Measurements from ENCODE around the gene OR4F15.
"Not testable (repeated sequence)": the region's sequence is repeated elsewhere in the genome, so short reads cannot be mapped to it uniquely, and the experiment has no call there.

Gene OR4F15, protein sequence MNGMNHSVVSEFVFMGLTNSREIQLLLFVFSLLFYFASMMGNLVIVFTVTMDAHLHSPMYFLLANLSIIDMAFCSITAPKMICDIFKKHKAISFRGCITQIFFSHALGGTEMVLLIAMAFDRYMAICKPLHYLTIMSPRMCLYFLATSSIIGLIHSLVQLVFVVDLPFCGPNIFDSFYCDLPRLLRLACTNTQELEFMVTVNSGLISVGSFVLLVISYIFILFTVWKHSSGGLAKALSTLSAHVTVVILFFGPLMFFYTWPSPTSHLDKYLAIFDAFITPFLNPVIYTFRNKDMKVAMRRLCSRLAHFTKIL

DNA sequence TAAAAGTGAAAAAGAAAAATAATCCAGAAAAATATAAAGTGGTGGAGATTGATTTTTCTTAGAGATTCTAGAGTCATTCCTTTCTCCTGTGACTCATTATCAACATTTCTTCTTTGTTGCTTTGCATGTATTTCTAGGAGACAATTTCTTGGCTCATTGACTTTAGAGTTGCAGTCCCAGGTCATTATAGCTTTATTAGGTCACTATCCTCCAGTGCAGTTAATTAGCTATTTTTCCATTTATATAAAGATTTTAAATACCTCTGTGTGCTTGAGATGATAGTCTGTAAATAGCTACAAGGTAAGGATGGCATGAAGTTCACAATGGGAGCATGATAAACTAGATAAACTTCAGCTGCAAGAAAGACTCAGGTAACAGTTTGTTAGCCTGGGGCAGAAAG is at the start of gene OR4F15:
Gene OR4F15, plus strand, starts transcription at position 301 of the 400 bp plus-strand sequence. CDS start 5,985 bp downstream, outside the sequence.
- no peak for DNase-seq

DNA sequence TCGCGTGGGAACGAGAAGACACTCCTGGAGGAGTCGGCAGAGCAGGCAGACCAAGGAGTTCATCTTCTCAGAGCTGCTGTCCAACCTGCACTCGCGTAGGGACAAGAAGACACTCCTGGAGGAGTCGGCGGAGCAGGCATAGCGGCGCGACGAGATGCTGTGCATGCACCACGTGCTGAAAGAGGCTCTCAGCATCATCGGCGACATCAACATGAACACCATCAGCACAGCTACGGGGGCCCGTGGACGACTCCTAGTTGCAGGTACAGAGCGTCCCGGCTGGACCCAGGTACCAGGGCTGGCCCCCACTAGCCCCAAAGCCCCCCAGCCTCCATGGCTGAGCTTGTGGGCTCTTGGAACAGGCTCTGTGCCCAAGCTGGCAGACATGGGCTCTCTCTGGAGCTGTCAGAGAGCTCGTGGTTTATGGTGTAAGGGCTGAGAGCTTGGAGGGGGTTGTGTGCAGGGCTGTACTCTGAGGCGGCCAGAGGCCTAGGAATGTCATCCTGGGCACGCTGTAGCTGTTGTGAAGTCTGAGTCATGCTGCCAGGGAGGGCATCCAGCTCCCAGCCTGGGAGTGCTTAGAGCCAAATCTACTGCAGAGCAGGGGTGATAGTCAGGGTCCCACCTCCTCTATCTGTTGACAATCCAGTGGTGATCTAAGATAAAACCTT is 47.2 kb upstream of the OR4F15 start:
- not testable (repeated sequence) for DNase-seq

DNA sequence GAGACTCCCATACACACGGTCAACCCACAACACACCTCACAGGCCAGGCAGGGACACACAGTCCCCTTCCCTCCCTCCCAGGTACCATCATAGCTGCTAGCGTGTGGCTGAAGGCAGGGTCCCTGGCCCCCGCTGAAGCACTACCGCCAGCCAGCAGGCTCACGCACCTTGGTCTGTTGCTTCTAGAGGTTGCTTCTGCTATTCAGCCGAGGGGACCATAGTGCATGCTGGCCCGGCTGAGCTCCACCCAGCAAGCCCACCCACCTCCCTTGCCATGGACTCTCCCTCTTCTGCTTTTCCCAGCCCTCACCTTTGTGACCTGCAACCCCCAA is 46.7 kb upstream of the OR4F15 start:
- not testable (repeated sequence) for DNase-seq

DNA sequence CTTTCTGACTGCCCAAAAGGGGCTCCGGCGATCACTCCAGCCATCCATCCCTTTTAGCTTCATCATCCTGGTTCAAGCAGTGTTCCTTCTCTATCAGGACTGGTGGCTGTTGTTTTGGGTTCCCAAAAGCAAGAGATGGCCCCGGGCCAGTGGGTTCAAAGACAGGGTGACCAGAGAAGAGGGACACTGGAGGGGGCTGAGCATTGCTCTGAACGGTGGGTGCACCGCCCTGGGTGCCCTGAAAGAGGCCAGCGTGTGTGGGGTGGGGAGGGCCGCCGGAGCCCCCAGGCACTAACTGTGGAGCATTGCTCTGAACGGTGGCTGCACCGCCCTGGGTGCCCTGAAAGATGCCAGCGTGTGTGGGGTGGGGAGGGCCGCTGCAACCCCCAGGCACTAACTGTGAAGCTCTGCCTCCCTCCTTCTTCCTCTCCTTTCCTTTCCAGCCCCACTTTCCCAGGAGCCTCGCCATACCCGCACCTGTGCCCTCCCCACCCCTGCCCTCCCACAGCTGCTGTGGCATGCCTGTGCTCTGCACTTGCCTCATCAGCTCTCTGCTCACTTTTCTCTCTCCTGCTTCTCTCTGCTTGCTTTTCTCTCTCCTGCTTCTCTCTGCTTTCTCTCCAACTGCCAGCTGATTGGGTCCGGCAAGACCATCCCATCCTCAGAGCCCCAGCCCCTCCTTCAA is 46.1 kb upstream of the OR4F15 start:
- DNase-seq: no peak

DNA sequence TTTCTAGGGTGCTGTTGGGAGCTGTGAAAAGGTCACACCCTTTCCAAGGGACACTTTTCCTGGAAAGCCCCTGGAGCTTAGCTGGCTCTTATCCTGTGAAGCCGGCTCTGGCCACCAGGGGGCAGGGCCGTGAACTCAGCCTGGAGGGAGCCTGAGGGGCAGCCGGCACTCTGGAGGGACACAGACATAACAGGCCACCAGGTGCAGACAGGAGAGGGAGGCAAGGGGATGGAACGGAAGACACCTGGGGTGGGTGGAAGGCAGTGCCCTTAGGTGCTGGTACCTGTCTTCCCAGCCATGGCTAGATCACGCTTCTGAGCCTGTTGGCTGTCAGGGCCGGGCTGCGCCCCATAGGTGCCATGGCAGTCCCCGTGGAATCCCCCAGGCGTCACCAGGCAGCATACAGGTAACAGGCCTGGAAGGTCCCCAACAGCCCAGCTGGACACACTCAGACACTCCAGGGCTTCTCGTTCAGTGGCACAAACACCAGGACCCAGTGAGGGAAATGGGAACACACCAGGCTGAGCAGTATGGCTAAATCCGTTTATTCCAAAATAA is 44.8 kb upstream of the OR4F15 start:
- DNase-seq: not testable (repeated sequence)

DNA sequence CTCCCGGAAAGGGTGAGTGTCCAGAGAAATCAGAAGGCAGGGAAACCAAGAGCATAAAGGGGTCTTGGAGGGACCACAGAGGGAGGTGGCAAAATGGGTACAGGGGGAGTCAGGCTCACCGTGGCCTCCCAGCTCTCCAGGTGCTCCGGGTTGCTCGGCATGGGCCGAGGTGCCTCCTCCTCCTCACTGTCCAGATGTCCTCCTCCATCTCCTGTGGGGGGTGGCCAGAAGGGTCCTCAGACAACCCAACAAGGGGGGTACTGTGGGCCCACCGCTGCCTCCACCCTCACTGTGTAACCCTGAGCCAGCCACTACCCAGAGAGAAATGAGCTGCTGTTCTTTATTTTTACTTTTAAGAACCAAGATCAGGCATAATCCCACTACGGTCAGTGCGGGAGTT is 39.1 kb upstream of the OR4F15 start:
- no peak for DNase-seq

DNA sequence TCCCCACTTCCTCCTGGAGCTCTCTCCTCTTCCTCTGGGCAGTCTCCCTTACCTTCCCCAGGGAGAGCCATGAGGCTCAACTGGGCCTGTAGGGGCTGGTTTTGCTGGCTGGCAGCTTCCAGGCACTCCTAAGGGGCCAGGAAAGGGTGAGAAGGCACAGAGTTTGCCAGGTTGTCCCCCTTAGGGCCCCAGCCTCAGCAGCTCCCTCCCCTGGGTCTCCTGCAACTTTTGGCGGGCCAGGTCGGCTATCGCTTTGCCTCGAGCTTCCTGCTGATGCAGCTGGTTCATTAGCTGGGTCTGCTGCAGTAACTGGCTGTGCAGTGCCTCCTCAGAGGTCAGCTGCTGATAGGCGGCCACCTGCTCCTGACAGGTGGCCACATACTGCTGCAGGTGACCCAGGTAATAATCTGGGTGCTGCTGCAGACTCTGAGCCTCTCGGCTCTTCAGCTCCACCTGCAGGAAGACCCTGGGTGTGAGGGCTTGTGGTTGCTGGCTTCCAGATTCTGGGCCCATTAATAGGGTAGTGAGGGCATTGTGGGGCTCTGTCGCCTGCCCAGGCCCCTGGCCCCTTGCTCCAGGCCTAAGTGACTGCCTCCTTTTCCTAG is 38.4 kb upstream of the OR4F15 start:
- peak; percentile 8 for DNase-seq

DNA sequence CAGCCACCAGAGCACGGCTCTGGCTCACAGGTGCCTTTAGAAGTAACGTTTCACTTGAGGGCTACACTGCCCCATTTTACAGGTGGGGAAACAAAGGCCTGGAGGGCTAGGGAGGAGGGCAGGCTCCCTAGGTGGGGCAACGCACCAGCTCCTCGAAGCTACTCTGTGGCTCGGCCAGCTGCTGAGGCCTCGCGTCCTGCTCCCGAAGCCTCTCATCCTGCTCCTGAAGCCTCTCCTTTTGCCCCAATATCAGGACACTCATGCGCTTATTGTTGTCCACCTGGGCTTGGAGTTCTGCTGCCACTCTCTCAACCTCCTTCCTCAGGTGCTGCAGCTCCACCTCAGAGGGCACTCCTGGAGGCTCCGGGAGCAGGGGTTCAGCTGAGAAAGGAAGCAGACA is 36.9 kb upstream of the OR4F15 start:
- no peak for DNase-seq

DNA sequence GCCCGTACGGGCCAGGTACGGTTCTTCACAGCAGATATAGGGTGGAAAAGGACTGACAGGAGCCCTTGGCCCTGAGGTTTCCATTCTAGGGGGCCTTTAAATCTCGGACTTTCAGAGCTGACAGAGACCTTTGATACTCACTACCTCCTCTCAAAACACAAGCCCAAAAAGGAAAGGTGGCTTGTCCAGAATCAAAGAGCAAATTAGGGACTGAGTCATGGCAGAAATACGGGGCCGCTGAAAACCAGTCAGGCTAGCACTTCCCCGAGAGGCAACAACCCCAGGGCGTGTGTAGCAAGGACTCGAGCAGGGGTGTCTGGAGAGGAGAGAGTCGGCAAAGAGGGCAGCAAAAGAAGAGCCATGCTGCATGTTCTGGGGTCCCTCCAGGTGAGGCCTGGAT is 33.4 kb upstream of the OR4F15 start:
- not testable (repeated sequence) for DNase-seq

DNA sequence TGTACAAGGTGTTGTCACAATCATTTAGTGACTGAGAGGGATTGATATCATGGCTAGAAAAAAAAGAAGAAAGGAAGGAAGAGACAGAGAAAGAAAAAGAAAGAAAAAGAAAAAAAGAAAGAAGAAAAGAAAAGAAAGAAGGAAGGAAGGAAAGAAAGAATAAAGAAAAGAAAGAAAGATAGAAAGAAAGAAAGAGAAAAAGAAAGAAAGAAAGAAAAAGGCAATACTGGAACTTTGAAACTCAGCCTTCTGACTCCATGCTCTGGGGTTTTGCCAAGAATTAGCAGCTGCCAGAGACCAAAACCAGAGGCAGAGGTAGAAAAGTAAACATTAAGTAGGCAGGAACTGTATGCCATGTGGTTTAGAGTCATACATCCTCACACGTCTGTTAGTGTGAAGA is 31.8 kb upstream of the OR4F15 start:
- not testable (repeated sequence) for DNase-seq

DNA sequence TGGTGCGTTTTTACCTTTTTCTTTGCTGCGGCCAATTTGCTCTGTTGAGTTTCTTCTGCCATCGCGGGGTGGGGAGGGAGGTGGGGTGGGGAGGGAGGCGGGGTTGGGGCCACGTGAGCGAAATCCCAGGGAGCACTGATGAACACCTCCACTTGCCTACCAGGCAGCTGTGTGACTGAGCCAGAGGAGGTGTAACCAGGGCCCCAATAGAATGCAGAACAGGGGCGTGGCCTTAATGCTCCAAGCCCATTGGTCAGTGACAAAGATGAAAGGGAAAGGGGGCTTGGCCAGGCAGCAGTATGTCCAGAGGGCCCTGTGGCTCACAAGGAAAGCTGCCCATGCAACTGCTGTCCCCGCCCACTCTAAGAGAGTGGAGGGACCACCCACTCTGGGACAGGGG is 30.1 kb upstream of the OR4F15 start:
- no peak for DNase-seq

DNA sequence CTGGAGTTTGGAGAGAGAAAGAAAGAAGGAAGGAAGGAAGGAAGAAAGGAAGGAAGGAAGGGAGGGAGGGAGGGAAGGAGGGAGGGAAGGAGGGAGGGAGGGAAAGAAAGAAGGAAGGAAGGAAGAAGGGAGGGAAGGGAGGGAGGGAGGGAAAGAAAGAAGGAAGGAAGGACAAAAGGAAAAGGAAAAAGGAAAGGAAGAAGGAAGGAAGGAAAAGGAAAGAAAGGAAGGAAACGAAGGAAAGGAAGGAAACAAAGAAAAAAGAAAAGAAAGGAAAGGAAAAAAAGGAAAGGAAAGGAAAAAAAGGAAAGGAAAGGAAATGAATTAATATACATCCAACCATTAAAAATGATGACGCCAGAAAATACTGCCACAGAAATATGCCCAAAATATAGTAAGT is 27.4 kb upstream of the OR4F15 start:
- no peak for DNase-seq

DNA sequence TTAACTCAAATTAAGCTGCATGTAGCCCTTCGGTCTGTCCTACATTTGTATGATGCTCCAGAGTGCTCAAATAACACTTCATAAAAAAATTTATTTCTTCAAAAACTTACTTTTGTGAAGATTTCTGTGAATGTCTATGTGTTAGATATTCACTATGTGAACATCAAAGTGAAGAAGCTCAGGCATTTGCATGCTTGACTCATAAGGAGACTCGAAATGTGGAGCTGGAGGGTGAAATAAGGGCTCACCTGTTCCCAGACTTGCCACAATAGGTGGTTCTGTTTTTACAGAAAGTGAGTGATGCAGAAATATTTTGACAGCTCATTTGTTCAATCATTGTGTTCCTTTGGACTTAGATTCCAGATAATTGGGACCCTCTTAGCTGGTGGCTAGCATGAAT is 25.6 kb upstream of the OR4F15 start:
- not testable (repeated sequence) for DNase-seq

DNA sequence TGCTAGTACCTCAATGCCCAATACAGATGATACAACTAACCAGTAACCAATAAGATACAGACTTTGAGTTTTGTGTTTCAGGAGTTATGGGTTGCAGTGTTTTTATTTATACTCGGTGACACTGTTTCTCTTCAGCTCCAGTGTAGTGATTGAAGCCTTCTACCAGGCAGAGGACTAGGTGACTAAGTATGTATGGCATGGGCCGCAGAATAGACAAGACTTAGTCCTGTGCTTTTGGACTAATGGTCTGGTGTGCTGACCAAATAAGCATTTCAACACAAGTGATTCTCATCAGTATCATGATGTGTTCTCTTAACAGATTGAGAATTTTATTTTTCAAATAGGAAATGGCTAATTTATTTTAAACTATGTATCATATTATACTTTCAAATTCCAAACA is 24.0 kb upstream of the OR4F15 start:
- DNase-seq: not testable (repeated sequence)

DNA sequence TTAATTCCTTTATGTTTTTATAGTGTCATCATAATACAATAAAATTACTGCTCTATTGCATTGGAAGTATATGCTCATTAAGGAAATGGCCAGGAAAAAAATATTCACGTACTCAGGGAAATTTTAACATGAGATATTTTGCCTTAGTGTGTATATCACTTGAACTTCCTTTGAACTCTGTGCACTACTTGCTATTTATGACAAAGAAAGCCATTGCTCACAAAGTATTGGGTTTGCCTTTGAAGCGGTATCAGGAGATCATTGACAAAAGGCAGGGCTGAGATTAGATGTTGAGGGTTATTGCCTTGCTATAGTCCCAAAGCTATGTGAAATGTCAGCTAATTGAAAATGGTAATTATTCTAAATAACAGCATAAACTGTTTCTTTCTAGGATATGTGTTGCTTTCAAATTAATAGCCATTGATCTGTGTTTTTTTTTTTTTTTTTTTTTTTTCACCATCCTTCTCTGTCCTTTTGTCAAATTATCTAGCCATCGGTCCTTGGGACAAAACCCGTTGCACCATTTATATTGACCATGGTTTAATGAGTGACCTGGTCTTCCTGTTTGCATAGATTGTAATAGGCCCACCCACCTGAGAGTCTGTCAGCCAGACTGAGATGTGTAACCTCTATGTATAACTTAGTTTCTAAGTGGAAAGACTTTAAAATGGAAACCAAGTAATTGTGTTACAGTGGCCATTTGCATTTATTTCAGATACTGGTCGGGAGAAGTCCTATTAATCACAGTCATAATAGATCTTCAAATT is 23.3 kb upstream of the OR4F15 start:
- not testable (repeated sequence) for DNase-seq

DNA sequence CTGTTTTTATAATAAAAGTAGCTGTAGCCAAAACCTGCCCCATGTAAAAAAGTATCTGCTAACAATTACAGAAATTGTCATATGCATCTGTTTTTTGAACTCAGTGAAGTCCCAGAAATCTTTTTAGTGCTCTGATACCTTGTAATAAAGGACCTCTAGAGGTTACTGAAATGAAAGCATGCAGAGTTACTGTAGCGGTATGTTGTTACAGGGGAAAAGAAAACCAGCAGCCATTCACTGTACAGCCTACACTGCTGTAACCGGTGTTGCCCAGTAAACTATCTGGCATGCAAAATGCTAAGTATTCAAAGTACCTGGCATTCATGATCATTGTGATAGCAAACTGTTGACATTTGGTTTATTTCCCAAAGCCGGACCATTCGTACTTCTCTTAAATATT is 21.3 kb upstream of the OR4F15 start:
- not testable (repeated sequence) for DNase-seq

DNA sequence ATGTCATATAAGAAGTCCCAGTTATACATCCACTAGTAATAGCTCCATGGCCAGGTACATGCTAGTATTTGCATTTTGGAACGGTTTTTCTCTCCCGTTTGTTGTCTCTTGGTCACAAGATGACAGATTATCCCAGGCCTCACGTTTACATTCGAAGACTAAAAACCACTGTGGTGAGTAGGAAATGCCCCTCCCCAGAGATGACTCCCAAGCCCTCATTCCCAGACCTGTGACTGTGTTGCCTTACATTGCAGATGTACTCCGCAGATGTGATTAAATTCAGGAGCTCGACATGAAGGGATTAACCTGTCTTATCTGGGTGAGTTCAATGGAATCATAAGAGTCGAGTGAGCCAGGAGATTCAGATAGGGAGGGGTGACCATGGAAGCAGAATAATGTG is 18.0 kb upstream of the OR4F15 start:
- DNase-seq: not testable (repeated sequence)

DNA sequence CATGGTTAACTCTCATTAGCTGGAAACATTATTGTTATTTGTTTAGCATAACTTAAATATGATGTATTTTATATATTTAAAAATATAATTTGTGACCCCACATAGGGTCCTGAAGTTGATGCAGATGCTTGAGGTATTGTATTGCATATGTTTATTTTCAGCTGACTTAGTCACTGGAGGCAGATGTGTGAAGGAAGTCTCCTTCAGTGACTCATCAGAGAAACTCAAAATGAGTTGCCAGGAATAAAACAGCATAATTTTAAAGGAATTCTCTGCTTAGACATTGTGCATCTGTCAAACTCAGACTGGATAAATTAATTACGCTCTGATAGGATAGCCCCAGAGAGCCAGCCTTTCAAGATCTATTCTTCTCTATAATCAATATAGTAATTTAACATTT is 16.5 kb upstream of the OR4F15 start:
- DNase-seq: no peak

DNA sequence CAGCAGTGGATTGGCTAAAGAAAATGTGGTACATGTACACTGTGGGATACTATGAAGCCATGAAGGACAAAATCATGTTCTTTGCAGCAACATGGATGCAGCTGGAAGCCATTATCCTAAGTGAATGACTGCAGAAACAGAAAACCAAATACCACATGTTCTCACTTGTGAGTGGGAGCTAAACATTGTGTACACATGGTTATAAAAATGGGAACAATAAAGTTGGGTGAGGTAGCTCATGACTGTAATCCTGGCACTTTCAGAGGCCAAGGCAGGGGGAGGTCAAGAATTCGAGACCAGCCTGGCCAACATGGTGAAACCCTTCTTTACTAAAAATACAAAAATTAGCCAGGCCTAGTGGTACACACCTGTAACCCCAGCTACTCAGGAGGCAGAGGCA is 12.3 kb upstream of the OR4F15 start:
- no peak for DNase-seq

DNA sequence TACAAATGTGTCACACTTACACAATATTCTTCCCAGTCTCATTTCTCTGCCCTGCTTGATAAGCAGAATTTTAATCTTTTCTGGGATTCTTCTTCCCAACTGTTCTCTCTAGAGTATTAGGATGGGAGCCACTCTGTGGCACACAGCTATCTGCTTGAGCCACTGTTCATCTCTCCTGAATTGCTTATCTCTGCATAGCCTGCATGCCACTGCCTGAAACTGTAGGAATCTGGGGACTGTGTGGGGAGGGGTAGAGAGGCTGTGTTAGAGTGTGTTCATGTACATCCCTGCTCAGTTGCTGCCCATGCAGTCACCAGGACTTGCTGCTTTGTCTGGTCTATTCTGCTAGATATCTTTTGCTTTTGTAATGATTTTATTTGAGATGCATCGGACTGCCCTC is 11.0 kb upstream of the OR4F15 start:
- no peak for DNase-seq

DNA sequence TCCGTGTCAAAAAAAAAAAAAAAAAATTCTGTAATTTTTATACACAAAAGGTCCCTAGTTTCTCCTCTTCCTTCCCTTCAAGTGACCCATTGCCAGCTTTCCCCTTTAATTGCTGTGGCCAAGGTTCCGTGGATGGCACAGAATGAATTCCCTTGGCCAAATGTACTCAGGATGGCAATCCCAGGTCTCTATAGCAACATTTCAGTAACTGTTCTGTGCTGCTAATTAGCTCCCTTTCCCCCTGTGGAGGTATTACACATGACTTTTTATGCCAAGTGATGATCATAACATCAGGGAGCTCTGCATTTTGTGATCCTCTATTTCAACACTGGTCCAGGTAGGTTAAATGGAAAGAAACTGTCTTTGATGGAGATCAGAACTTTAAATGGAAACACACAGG is 8.8 kb upstream of the OR4F15 start, which contains the start of gene OR4F6:
Gene OR4F6, plus strand, starts transcription at position 301 of the 400 bp plus-strand sequence. CDS start 2,211 bp downstream, outside the sequence.
- DNase-seq: no peak

DNA sequence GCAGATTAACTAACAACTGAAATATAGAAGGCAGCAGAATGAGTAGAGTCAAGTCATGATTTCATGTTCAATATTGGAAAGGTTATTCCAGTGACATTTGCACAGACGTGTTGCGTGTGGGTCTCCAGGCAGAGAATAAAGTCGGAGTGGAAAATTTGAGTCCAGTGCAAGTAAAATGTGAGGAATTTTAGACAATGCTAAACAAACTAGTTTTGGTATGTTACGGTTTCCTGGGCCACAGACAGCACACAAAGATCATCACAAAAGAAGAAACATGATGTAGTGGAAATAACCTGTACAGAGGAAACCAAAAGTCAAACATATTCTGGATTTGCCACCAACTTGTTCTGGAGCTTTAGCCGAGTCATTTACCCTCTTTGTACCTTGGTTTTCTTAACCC is 8.3 kb upstream of the OR4F15 start:
- no peak for DNase-seq

Measured in stimulated activated CD4-positive, alpha-beta T cell treated with anti-CD3 and anti-CD28 coated beads, Interleukin-4, amount 100 ng/mL, for 1 hour (primary cell).